ENCODE results near the gene CTU2.
"Not testable (repeated sequence)": the region's sequence is repeated elsewhere in the genome, so short reads cannot be mapped to it uniquely, and the experiment has no call there.

The CTU2 gene

DNA sequence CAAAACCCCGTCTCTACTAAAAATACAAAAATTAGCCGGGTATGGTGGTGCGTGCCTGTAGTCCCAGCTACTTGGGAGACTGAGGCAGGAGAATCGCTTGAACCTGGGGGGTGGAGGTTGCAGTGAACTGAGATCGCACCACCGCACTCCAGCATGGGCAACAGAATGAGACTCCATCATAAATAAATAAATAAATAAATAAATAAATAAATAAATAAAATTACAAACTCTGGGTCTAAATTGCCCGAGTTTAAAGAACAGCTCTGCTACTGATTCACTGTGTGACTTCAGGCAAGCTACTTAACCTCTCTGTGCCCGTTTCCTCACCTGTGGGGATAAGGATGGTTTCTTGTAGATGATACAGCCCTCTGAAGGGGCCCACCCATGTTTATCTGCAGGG lies 36.8 kb upstream of the CTU2 start:
- not testable (repeated sequence) for H3K4me3 ChIP-seq (ENCODE audit: low read length); H3K56ac ChIP-seq (ENCODE audit: low read length); H3K79me1 ChIP-seq (ENCODE audit: low read length); H3K27ac ChIP-seq (ENCODE audit: low read depth, low read length); H3K9ac ChIP-seq (ENCODE audit: low read length); H3K4ac ChIP-seq (ENCODE audit: low read depth, low read length); H2BK15ac ChIP-seq (replicated peaks; ENCODE audit: low read depth); DNase-seq; H4K5ac ChIP-seq (ENCODE audit: low read length); H4K8ac ChIP-seq (ENCODE audit: low read depth, low read length); H3K27me3 ChIP-seq (ENCODE audit: insufficient read depth, low read length, poor library complexity); H3K79me2 ChIP-seq (ENCODE audit: control insufficient read depth, insufficient read depth, low read length); H2BK120ac ChIP-seq (ENCODE audit: low read depth, low read length); H2BK5ac ChIP-seq (ENCODE audit: low read length); H3K18ac ChIP-seq (ENCODE audit: low read length); H2AK5ac ChIP-seq (ENCODE audit: low read length); H3K36me3 ChIP-seq (ENCODE audit: control insufficient read depth, insufficient read depth, low read length); H3K4me1 ChIP-seq (ENCODE audit: control insufficient read depth, low read depth, low read length); H3K23ac ChIP-seq (ENCODE audit: low read length); H3K4me2 ChIP-seq (ENCODE audit: low read length)
- no CpG with 5 or more reads among the region's 8 CpGs for WGBS (ENCODE audit: extremely low coverage, insufficient coverage, low lambda C conversion rate)

DNA sequence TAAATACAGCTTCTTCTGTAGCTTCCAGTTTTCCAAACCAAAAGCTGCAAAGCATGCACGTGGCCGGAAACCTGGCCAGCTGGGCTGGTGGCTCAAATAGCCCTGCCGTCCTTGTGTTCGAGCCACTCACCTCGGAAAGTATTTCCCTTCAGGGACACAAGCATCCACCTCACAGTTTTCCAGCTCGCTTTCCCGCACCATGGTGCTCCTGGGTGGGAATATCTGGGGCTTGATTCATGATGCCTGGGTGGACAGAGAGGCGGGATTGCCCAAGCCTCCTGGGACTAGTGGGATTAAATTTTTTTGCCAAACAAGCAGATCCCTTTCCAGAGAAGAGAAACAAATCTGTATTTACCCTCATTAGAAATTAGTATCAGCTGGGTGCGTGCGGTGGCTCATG lies 36.3 kb upstream of the CTU2 start:
- no peak for DNase-seq
- Histone ChIP-seq H3K9ac (ENCODE audit: low read length) (no peak overlapping the region), H2AK5ac (ENCODE audit: low read length) (no peak overlapping the region), H3K79me1 (ENCODE audit: low read length) (no peaks in the 10 kb centered on the region), H4K8ac (ENCODE audit: low read depth, low read length) (no peak overlapping the region), H3K27ac (ENCODE audit: low read depth, low read length) (no peak overlapping the region), H3K4me1 (ENCODE audit: control insufficient read depth, low read depth, low read length) (no peaks in the 10 kb centered on the region), H3K4ac (ENCODE audit: low read depth, low read length) (no peak overlapping the region), H3K23ac (ENCODE audit: low read length) (no peak overlapping the region), H3K79me2 (ENCODE audit: control insufficient read depth, insufficient read depth, low read length) (no peaks in the 10 kb centered on the region), H3K18ac (ENCODE audit: low read length) (no peak overlapping the region), H3K56ac (ENCODE audit: low read length) (no peak overlapping the region), H2BK120ac (ENCODE audit: low read depth, low read length) (no peak overlapping the region), H3K4me2 (ENCODE audit: low read length) (no peak overlapping the region), H3K27me3 (ENCODE audit: insufficient read depth, low read length, poor library complexity) (no peaks in the 10 kb centered on the region), H3K36me3 (ENCODE audit: control insufficient read depth, insufficient read depth, low read length) (no peaks in the 10 kb centered on the region), H3K4me3 (ENCODE audit: low read length) (no peak overlapping the region), H2BK15ac (replicated peaks; ENCODE audit: low read depth) (no peak overlapping the region), H2BK5ac (ENCODE audit: low read length) (no peak overlapping the region), H4K5ac (ENCODE audit: low read length) (no peak overlapping the region)
- no CpG with 5 or more reads among the region's 10 CpGs for WGBS (ENCODE audit: extremely low coverage, insufficient coverage, low lambda C conversion rate)

DNA sequence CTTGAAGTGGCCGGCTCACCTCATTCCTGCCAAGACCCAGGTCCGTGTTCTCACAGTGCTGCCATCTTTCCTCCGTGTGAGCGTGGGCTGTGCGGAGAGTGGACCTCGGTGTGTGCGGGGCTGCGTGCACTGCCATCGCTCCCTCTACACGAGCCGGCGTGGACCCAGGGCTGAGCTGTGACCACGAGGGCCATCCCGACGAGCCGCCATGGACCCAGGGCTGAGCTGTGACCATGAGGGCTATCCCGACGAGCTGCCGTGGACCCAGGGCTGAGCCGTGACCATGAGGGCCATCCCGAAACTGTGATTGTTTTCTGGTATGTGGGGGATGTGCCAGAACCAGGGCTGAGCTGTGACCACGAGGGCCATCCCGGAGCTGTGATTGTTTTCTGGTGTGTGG lies 34.5 kb upstream of the CTU2 start:
- no peak overlapping the region for H3K56ac ChIP-seq (ENCODE audit: low read length)
- no peak for DNase-seq
- H3K4ac ChIP-seq (ENCODE audit: low read depth, low read length) = no peak overlapping the region
- H4K5ac ChIP-seq (ENCODE audit: low read length) = no peak overlapping the region
- no peak overlapping the region for H2AK5ac ChIP-seq (ENCODE audit: low read length)
- no peak overlapping the region for H3K4me3 ChIP-seq (ENCODE audit: low read length)
- H3K23ac ChIP-seq (ENCODE audit: low read length) = no peak overlapping the region
- H2BK120ac ChIP-seq (ENCODE audit: low read depth, low read length) = no peak overlapping the region
- H2BK5ac ChIP-seq (ENCODE audit: low read length) = no peak overlapping the region
- no peaks in the 10 kb centered on the region for H3K79me1 ChIP-seq (ENCODE audit: low read length)
- no peak overlapping the region for H3K4me2 ChIP-seq (ENCODE audit: low read length)
- no peaks in the 10 kb centered on the region for H3K27me3 ChIP-seq (ENCODE audit: insufficient read depth, low read length, poor library complexity)
- H3K4me1 ChIP-seq (ENCODE audit: control insufficient read depth, low read depth, low read length) = no peaks in the 10 kb centered on the region
- H3K27ac ChIP-seq (ENCODE audit: low read depth, low read length) = no peak overlapping the region
- no peaks in the 10 kb centered on the region for H3K36me3 ChIP-seq (ENCODE audit: control insufficient read depth, insufficient read depth, low read length)
- H4K8ac ChIP-seq (ENCODE audit: low read depth, low read length) = no peak overlapping the region
- H3K79me2 ChIP-seq (ENCODE audit: control insufficient read depth, insufficient read depth, low read length) = no peaks in the 10 kb centered on the region
- WGBS (ENCODE audit: extremely low coverage, insufficient coverage, low lambda C conversion rate) = no CpG with 5 or more reads among the region's 23 CpGs
- no peak overlapping the region for H3K18ac ChIP-seq (ENCODE audit: low read length)
- H2BK15ac ChIP-seq (replicated peaks; ENCODE audit: low read depth) = no peak overlapping the region
- H3K9ac ChIP-seq (ENCODE audit: low read length) = no peak overlapping the region

DNA sequence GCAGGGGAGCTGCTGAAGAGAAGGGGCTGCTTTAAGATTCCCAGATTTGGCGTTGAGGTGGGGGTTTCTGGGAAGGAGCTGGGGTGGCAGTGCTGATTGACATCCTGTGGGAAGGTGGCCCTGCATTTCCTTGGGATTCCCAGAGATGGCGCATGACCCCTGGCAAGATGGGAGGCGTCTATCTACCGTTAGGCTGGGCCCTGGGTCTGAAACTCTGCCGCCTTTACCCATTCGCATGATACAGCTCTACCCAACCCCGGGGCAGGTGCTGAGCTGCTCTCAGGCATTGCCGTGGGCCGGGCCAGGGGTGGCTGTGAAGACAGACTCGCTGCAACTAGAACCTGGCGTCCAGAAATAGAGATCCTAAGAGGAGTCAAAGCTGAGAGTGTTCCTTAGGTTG lies 33.5 kb upstream of the CTU2 start:
- no peak overlapping the region for H3K9ac ChIP-seq (ENCODE audit: low read length)
- whole genome bisulfite sequencing (ENCODE audit: extremely low coverage, insufficient coverage, low lambda C conversion rate) = no CpG with 5 or more reads among the region's 11 CpGs
- H2BK120ac ChIP-seq (ENCODE audit: low read depth, low read length) = no peak overlapping the region
- DNase-seq = peak; percentile 73
- H3K4me3 ChIP-seq (ENCODE audit: low read length) = no peak overlapping the region
- no peaks in the 10 kb centered on the region for H3K27me3 ChIP-seq (ENCODE audit: insufficient read depth, low read length, poor library complexity)
- no peaks in the 10 kb centered on the region for H3K79me2 ChIP-seq (ENCODE audit: control insufficient read depth, insufficient read depth, low read length)
- H4K8ac ChIP-seq (ENCODE audit: low read depth, low read length) = no peak overlapping the region
- no peak overlapping the region for H2BK5ac ChIP-seq (ENCODE audit: low read length)
- no peak overlapping the region for H4K5ac ChIP-seq (ENCODE audit: low read length)
- no peak overlapping the region for H3K4ac ChIP-seq (ENCODE audit: low read depth, low read length)
- no peaks in the 10 kb centered on the region for H3K4me1 ChIP-seq (ENCODE audit: control insufficient read depth, low read depth, low read length)
- no peak overlapping the region for H3K27ac ChIP-seq (ENCODE audit: low read depth, low read length)
- H3K36me3 ChIP-seq (ENCODE audit: control insufficient read depth, insufficient read depth, low read length) = no peaks in the 10 kb centered on the region
- no peaks in the 10 kb centered on the region for H3K79me1 ChIP-seq (ENCODE audit: low read length)
- H2BK15ac ChIP-seq (replicated peaks; ENCODE audit: low read depth) = no peak overlapping the region
- no peak overlapping the region for H3K18ac ChIP-seq (ENCODE audit: low read length)
- H3K4me2 ChIP-seq (ENCODE audit: low read length) = no peak overlapping the region
- H2AK5ac ChIP-seq (ENCODE audit: low read length) = no peak overlapping the region
- H3K56ac ChIP-seq (ENCODE audit: low read length) = no peak overlapping the region
- H3K23ac ChIP-seq (ENCODE audit: low read length) = no peak overlapping the region

DNA sequence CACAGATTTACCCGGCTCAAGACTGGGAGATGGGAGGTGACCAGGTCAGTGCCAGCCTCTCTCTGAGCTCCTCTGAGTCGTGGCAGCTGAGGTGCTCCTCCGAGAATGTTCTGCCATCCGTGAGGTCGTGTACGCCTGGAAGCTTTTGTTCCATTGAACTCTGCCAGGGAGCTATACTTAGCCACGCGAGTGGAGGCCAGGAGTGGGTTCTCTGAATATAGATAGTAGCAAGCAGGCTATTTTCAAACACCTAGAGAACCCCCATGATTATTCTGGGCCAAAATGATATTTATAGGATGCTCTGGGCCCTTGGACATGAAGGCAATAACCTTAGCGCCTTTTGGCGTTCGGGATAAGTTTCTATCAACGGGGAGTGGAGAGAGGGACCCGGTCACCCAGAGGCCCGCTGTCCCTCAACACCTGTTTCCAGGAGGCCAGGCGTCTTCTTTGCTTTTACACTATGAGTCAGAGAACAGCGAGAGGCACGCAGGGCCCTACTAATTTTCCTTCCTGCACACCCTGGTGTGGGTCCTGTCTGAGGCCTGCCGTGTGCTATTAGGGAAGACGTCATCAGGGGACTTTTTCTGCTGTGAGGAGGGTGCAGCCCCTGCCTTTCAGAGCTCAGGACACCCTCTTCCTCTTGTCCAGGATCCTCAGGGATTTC lies 32.5 kb upstream of the CTU2 start:
- Histone ChIP-seq H3K56ac (ENCODE audit: low read length) (no peak overlapping the region), H3K4me3 (ENCODE audit: low read length) (no peak overlapping the region), H3K27me3 (ENCODE audit: insufficient read depth, low read length, poor library complexity) (no peaks in the 10 kb centered on the region), H3K79me1 (ENCODE audit: low read length) (no peaks in the 10 kb centered on the region), H2AK5ac (ENCODE audit: low read length) (no peak overlapping the region), H3K36me3 (ENCODE audit: control insufficient read depth, insufficient read depth, low read length) (no peaks in the 10 kb centered on the region), H3K4me1 (ENCODE audit: control insufficient read depth, low read depth, low read length) (no peaks in the 10 kb centered on the region), H2BK5ac (ENCODE audit: low read length) (no peak overlapping the region), H3K9ac (ENCODE audit: low read length) (no peak overlapping the region), H2BK120ac (ENCODE audit: low read depth, low read length) (no peak overlapping the region), H3K23ac (ENCODE audit: low read length) (no peak overlapping the region), H2BK15ac (replicated peaks; ENCODE audit: low read depth) (no peak overlapping the region), H3K4ac (ENCODE audit: low read depth, low read length) (no peak overlapping the region), H3K27ac (ENCODE audit: low read depth, low read length) (no peak overlapping the region), H4K5ac (ENCODE audit: low read length) (no peak overlapping the region), H3K4me2 (ENCODE audit: low read length) (no peak overlapping the region), H3K79me2 (ENCODE audit: control insufficient read depth, insufficient read depth, low read length) (no peaks in the 10 kb centered on the region), H3K18ac (ENCODE audit: low read length) (no peak overlapping the region), H4K8ac (ENCODE audit: low read depth, low read length) (no peak overlapping the region)
- no CpG with 5 or more reads among the region's 19 CpGs for WGBS (ENCODE audit: extremely low coverage, insufficient coverage, low lambda C conversion rate)
- DNase-seq = no peak

Measured in mesendoderm (in vitro differentiated cells).